HL-60 (cell line): ENCODE measurements around the gene DNAJC1.

ENCODE experiments used
- GABPA ChIP-seq: IDR thresholded peaks from 2 replicates; pipeline ENCODE4 v1.6.1; 2012; ENCODE audit warnings: low read depth
- POLR2AphosphoS5 ChIP-seq: IDR thresholded peaks from 2 replicates; pipeline ENCODE4 v1.6.1; 2012; ENCODE audit warnings: low read depth
- SPI1 ChIP-seq: IDR thresholded peaks from 2 replicates; pipeline ENCODE4 v1.6.1; 2012; ENCODE audit warnings: low read depth, mild to moderate bottlenecking, borderline replicate concordance
- TF ChIP-seq, protein P1 (sequence below): IDR thresholded peaks from 2 replicates; pipeline ENCODE4 v1.6.1; 2012; ENCODE audit warnings: low read depth; ENCODE audit not compliant: insufficient replicate concordance
- TF ChIP-seq, protein P2 (sequence below): IDR thresholded peaks from one replicate; pipeline ENCODE4 v1.5.1; 2011; ENCODE audit warnings: low read length, control low read depth, inconsistent platforms; ENCODE audit not compliant: insufficient read depth

DNA sequence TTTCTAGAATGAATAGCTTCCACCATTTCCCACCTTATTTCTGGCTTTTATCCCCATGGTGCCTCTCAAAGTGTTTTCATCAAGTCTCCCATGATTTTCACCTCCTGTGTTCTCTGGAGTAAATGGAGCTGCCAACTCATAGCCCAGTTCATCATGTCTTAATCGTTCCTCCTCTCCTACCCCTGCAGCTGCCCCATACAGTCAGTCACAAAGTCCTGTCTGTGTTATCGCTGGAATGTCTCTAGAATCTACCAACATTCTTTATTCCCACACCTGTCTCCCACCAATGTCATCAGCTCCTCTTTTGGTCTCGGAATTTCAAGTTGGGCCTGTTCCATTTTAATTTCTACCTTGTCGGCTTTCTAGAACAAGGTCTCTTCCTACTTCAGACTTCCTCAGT is 290.6 kb downstream of the DNAJC1 start:
- TF ChIP-seq, protein P1, sequence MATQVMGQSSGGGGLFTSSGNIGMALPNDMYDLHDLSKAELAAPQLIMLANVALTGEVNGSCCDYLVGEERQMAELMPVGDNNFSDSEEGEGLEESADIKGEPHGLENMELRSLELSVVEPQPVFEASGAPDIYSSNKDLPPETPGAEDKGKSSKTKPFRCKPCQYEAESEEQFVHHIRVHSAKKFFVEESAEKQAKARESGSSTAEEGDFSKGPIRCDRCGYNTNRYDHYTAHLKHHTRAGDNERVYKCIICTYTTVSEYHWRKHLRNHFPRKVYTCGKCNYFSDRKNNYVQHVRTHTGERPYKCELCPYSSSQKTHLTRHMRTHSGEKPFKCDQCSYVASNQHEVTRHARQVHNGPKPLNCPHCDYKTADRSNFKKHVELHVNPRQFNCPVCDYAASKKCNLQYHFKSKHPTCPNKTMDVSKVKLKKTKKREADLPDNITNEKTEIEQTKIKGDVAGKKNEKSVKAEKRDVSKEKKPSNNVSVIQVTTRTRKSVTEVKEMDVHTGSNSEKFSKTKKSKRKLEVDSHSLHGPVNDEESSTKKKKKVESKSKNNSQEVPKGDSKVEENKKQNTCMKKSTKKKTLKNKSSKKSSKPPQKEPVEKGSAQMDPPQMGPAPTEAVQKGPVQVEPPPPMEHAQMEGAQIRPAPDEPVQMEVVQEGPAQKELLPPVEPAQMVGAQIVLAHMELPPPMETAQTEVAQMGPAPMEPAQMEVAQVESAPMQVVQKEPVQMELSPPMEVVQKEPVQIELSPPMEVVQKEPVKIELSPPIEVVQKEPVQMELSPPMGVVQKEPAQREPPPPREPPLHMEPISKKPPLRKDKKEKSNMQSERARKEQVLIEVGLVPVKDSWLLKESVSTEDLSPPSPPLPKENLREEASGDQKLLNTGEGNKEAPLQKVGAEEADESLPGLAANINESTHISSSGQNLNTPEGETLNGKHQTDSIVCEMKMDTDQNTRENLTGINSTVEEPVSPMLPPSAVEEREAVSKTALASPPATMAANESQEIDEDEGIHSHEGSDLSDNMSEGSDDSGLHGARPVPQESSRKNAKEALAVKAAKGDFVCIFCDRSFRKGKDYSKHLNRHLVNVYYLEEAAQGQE: no peak
- TF ChIP-seq, protein P2, sequence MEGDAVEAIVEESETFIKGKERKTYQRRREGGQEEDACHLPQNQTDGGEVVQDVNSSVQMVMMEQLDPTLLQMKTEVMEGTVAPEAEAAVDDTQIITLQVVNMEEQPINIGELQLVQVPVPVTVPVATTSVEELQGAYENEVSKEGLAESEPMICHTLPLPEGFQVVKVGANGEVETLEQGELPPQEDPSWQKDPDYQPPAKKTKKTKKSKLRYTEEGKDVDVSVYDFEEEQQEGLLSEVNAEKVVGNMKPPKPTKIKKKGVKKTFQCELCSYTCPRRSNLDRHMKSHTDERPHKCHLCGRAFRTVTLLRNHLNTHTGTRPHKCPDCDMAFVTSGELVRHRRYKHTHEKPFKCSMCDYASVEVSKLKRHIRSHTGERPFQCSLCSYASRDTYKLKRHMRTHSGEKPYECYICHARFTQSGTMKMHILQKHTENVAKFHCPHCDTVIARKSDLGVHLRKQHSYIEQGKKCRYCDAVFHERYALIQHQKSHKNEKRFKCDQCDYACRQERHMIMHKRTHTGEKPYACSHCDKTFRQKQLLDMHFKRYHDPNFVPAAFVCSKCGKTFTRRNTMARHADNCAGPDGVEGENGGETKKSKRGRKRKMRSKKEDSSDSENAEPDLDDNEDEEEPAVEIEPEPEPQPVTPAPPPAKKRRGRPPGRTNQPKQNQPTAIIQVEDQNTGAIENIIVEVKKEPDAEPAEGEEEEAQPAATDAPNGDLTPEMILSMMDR: no peak
- TF ChIP-seq POLR2AphosphoS5 (no peak), GABPA (no peak), SPI1 (no peak)
